Thyroid gland (tissue), 4 donors: Measurements from ENCODE around the gene IFITM10. TPM values are rescaled to one million over a fixed set of nuclear protein-coding genes. Genes with fewer than 3 reads are reported as not detected.

Experiments
- DNase-seq, 2 donors: peaks; one replicate each; pipeline ENCODE4 v3.0.0-alpha.2; 2019
- H3K27ac ChIP-seq, 3 donors: fragments of 200-600 bp; sonication (generic); 1 replicate in 2 of 3; 2 replicates in 1 of 3; pipeline ENCODE4 v1.5.1; 2016 to 2019; ENCODE audit warnings: mild to moderate bottlenecking in 1 of 3, moderate library complexity in 1 of 3
- H3K27me3 ChIP-seq: fragments of 200-600 bp; sonication (generic); one replicate; pipeline ENCODE4 v1.5.1; 2019
- H3K36me3 ChIP-seq, 2 donors: fragments of 200-600 bp; sonication (generic); one replicate each; pipeline ENCODE4 v1.5.1; 2016 to 2019
- H3K4me1 ChIP-seq, 2 donors: fragments of 200-600 bp; sonication (generic); one replicate each; pipeline ENCODE4 v1.5.1; 2017 to 2019
- H3K4me3 ChIP-seq, 3 donors: fragments of 200-600 bp; sonication (generic); replicated peaks in 1 of 3; 1 replicate in 2 of 3; 2 replicates in 1 of 3; pipeline ENCODE4 v1.5.1; 2016; ENCODE audit warnings: mild to moderate bottlenecking in 1 of 3
- H3K9me3 ChIP-seq: fragments of 200-600 bp; sonication (generic); one replicate; pipeline ENCODE4 v1.5.1; 2017
- CTCF ChIP-seq, 6 experiments: fragments of 200-600 bp in 3 of 6; fragments of 450-650 bp in 3 of 6; sonication (generic) in 3 of 6; IDR thresholded peaks; one replicate each; pipeline ENCODE4 v1.5.1; 2016 to 2019; ENCODE audit warnings: antibody characterized with exemption in 6 of 6, mild to moderate bottlenecking in 2 of 6, inconsistent platforms in 1 of 6, moderate library complexity in 1 of 6
- POLR2A ChIP-seq, 2 donors: fragments of 450-650 bp; IDR thresholded peaks; one replicate each; pipeline ENCODE4 v1.6.1; 2017; ENCODE audit warnings: antibody characterized with exemption in 2 of 2, mild to moderate bottlenecking in 2 of 2, moderate library complexity in 1 of 2
- WGBS, 2 donors: methylation state at CpG; one replicate each; pipeline ENCODE4 v1.1.5; 2017; 5-methylcytosine and 5-hydroxymethylcytosine counted together
- intact Hi-C: fragments of 100-400 bp; cut with DNase I; formaldehyde crosslinking; loops from one replicate; pipeline ENCODE4 v1.15.1; 2023
- total RNA-seq, 4 donors: library from RNA; depleted of rRNA; stranded (reverse); fragments of >200 nt; gene quantifications; one replicate each; pipeline ENCODE4 v1.2.3, GENCODE V29; 2016

IFITM10 gene
- 100 to 1,000 TPM in 1 of 4 donors, 1 to 10 TPM in 1, under 1 TPM in 1, not detected in 1; 0.22 to 126 (median 1.5) TPM for total RNA-seq

- Histone ChIP-seq H3K27ac (no peak within 1 kb of the TSS), H3K36me3 (peaks cover 22 to 27% of the 10 kb centered on the region in 2 donors), H3K9me3 (no peaks in the 10 kb centered on the region), H3K4me3 (no peak within 1 kb of the TSS), H3K4me1 (peaks cover 0 to 22% of the 10 kb centered on the region in 2 donors), H3K27me3 (no peaks in the 10 kb centered on the region)
- intact Hi-C loops: no loop called here
- WGBS, 2 donors: 35 to 42% methylated on average over 6 of the region's 6 CpGs
- no peak for DNase-seq
- TF ChIP-seq CTCF (IDR thresholded peaks at IDR 0.05) (no peak), POLR2A (IDR thresholded peaks at IDR 0.05) (no peak)
Measured at GRCh38 chr11:1750481-1750839, at the start of gene IFITM10. Gene IFITM10 (minus strand): TSS chr11:1750595. CDS start chr11:1750442, 153 bp downstream.

GRCh38 chr11:1797391-1798125 lies 47.2 kb upstream of the IFITM10 start:
- WGBS, 2 donors: 86 to 88% methylated on average over 14 of the region's 14 CpGs
- intact Hi-C loops: no loop called here

GRCh38 chr11:1796413-1797011 lies 46.1 kb upstream of the IFITM10 start:
- intact Hi-C loops: no loop called here
- Histone ChIP-seq H3K27me3 (no peaks in the 10 kb centered on the region), H3K4me3 (no peak overlapping the region), H3K36me3 (no peaks in the 10 kb centered on the region), H3K4me1 (no peaks in the 10 kb centered on the region), H3K9me3 (no peaks in the 10 kb centered on the region), H3K27ac (no peak overlapping the region)
- 41 to 54% methylated on average over 10 to 12 of the region's 12 CpGs for WGBS, 2 donors
- DNase-seq: no peak
- no peak for TF ChIP-seq POLR2A (IDR thresholded peaks at IDR 0.05)
- no peak for TF ChIP-seq CTCF (IDR thresholded peaks at IDR 0.05)

More at GRCh38 chr11:1797391-1798125, 47.2 kb upstream of the IFITM10 start:
- Histone ChIP-seq H3K4me3 (no peak overlapping the region), H3K27me3 (no peaks in the 10 kb centered on the region), H3K4me1 (no peaks in the 10 kb centered on the region), H3K9me3 (no peaks in the 10 kb centered on the region), H3K27ac (no peak overlapping the region), H3K36me3 (no peaks in the 10 kb centered on the region)
- TF ChIP-seq POLR2A (IDR thresholded peaks at IDR 0.05): no peak
- TF ChIP-seq CTCF (IDR thresholded peaks at IDR 0.05): no peak
- DNase-seq: no peak

- Histone ChIP-seq H3K4me3 (no peak overlapping the region), H3K9me3 (no peaks in the 10 kb centered on the region), H3K36me3 (no peaks in the 10 kb centered on the region), H3K27ac (no peak overlapping the region), H3K4me1 (no peaks in the 10 kb centered on the region), H3K27me3 (no peaks in the 10 kb centered on the region)
- no peak for DNase-seq
- TF ChIP-seq POLR2A (IDR thresholded peaks at IDR 0.05) (no peak), CTCF (IDR thresholded peaks at IDR 0.05) (no peak)
- intact Hi-C loops: no loop called here
- 60 to 80% methylated on average over 3 of the region's 3 CpGs for WGBS, 2 donors
Measured at GRCh38 chr11:1793081-1793480, 42.7 kb upstream of the IFITM10 start.

- no peak for TF ChIP-seq CTCF (IDR thresholded peaks at IDR 0.05)
- no peak for TF ChIP-seq POLR2A (IDR thresholded peaks at IDR 0.05)
- no peaks in the 10 kb centered on the region for H3K4me1 ChIP-seq
- intact Hi-C loops: no loop called here
- no peak for DNase-seq
- no peaks in the 10 kb centered on the region for H3K9me3 ChIP-seq
- H3K4me3 ChIP-seq: no peak overlapping the region
- H3K27ac ChIP-seq: no peak overlapping the region
- no peaks in the 10 kb centered on the region for H3K27me3 ChIP-seq
- WGBS, 2 donors: 75 to 79% methylated on average over 12 of the region's 12 CpGs
- H3K36me3 ChIP-seq: no peaks in the 10 kb centered on the region
Measured at GRCh38 chr11:1792461-1792860, 42.1 kb upstream of the IFITM10 start.
